IMR-90 (cell line): Measurements from ENCODE around the gene STAC3. TPM values are rescaled to one million over a fixed set of nuclear protein-coding genes. Genes with fewer than 3 reads are reported as not detected.

ENCODE experiments used
- ATAC-seq: fragments of 200-7000 bp; cut with Tn5 transposase; 2 replicates; pipeline ENCODE4 v1.9.1; 2020; ENCODE audit warnings: low read depth, mild to moderate bottlenecking, moderate library complexity
- BruUV-seq: library from RNA; stranded (reverse); fragments of 400-500 nt; replicated peaks from 2 replicates; lab custom pipeline; 2021; lab: Mats Ljungman, UMichigan
- CTCF ChIA-PET: fragments of 300-600 bp; formaldehyde crosslinking; extraction: SDS; loops from one replicate; lab custom pipeline; 2021; ENCODE audit warnings: antibody characterized with exemption; lab: Yijun Ruan, JAX
- POLR2A ChIA-PET: fragments of 300-600 bp; sonication (Branson Sonifier 250); formaldehyde crosslinking; loops from one replicate; lab custom pipeline; 2022; ENCODE audit warnings: antibody characterized with exemption; ENCODE audit not compliant: unreplicated experiment; lab: Charles Lee
- DNase-seq: peaks from one replicate; pipeline ENCODE4 v3.0.0; 2013
- H2AFZ ChIP-seq: replicated peaks from 2 replicates; pipeline ENCODE3; 2013; ENCODE audit warnings: low read length, mild to moderate bottlenecking; ENCODE audit not compliant: poor library complexity
- H2AK5ac ChIP-seq: 2 replicates; pipeline ENCODE4 v1.6.1; 2013; ENCODE audit warnings: low read depth, low read length, inconsistent platforms
- H2AK9ac ChIP-seq: replicated peaks from 2 replicates; pipeline ENCODE3; 2013; ENCODE audit warnings: mild to moderate bottlenecking, low read depth, low read length, moderate library complexity; ENCODE audit not compliant: poor library complexity
- H2BK120ac ChIP-seq: 2 replicates; pipeline ENCODE4 v1.6.1; 2013; ENCODE audit warnings: low read depth, low read length, inconsistent platforms
- H2BK15ac ChIP-seq: 3 replicates; pipeline ENCODE4 v1.6.1; 2013; ENCODE audit warnings: low read depth, low read length, inconsistent platforms
- H2BK20ac ChIP-seq: 2 replicates; pipeline ENCODE4 v1.6.1; 2013; ENCODE audit warnings: low read depth, mild to moderate bottlenecking, inconsistent platforms, low read length, moderate library complexity
- H2BK5ac ChIP-seq: 2 replicates; pipeline ENCODE4 v1.6.1; 2013; ENCODE audit warnings: mild to moderate bottlenecking, low read depth, low read length, inconsistent platforms; ENCODE audit not compliant: poor library complexity, severe bottlenecking
- H3K14ac ChIP-seq: replicated peaks from 2 replicates; pipeline ENCODE4 v1.6.1; 2013; ENCODE audit warnings: low read depth, low read length, inconsistent platforms
- H3K18ac ChIP-seq: 2 replicates; pipeline ENCODE4 v1.6.1; 2013; ENCODE audit warnings: low read depth, low read length, control low read depth
- H3K23ac ChIP-seq: 2 replicates; pipeline ENCODE4 v1.6.1; 2013; ENCODE audit warnings: low read depth, low read length, inconsistent platforms
- H3K27ac ChIP-seq: 2 replicates; pipeline ENCODE4 v1.5.1; 2013; ENCODE audit warnings: mild to moderate bottlenecking, control low read depth, low read length; ENCODE audit not compliant: insufficient read depth
- H3K27me3 ChIP-seq: 2 replicates; pipeline ENCODE4 v1.6.1; 2013; ENCODE audit warnings: low read length; ENCODE audit not compliant: control insufficient read depth, insufficient read depth
- H3K36me3 ChIP-seq: 2 replicates; pipeline ENCODE4 v1.6.1; 2013; ENCODE audit warnings: low read length, mixed read lengths; ENCODE audit not compliant: control insufficient read depth, insufficient read depth
- H3K4ac ChIP-seq: 2 replicates; pipeline ENCODE4 v1.6.1; 2013; ENCODE audit warnings: low read depth, low read length, inconsistent platforms
- H3K4me1 ChIP-seq: 2 replicates; pipeline ENCODE4 v1.6.1; 2013; ENCODE audit warnings: low read length, mixed read lengths; ENCODE audit not compliant: control insufficient read depth, insufficient read depth
- H3K4me2 ChIP-seq: 2 replicates; pipeline ENCODE4 v1.6.1; 2013; ENCODE audit warnings: low read depth, mild to moderate bottlenecking, control low read depth, low read length, moderate library complexity
- H3K4me3 ChIP-seq: 2 replicates; pipeline ENCODE4 v1.5.1; 2013; ENCODE audit warnings: low read depth, mild to moderate bottlenecking, control low read depth, low read length, moderate library complexity; ENCODE audit not compliant: insufficient read depth
- H3K56ac ChIP-seq: 2 replicates; pipeline ENCODE4 v1.6.1; 2013; ENCODE audit warnings: low read length, inconsistent platforms; ENCODE audit not compliant: insufficient read depth; ENCODE audit errors: extremely low read depth
- H3K79me1 ChIP-seq, 2 experiments: 2 replicates each; pipeline ENCODE4 v1.6.1; 2013; ENCODE audit warnings: low read length in 2 of 2, inconsistent platforms in 1 of 2, low read depth in 1 of 2
- H3K9ac ChIP-seq: 2 replicates; pipeline ENCODE4 v1.6.1; 2013; ENCODE audit warnings: low read depth, low read length, control low read depth
- H3K9me1 ChIP-seq: 2 replicates; pipeline ENCODE4 v1.6.1; 2013; ENCODE audit warnings: low read length, inconsistent platforms; ENCODE audit not compliant: insufficient read depth
- H3K9me3 ChIP-seq: 2 replicates; pipeline ENCODE4 v1.6.1; 2013; ENCODE audit warnings: low read length; ENCODE audit not compliant: control insufficient read depth, insufficient read depth
- H4K20me1 ChIP-seq: 2 replicates; pipeline ENCODE4 v1.6.1; 2013; ENCODE audit warnings: low read length, inconsistent platforms; ENCODE audit not compliant: insufficient read depth
- H4K5ac ChIP-seq: 2 replicates; pipeline ENCODE4 v1.6.1; 2013; ENCODE audit warnings: mild to moderate bottlenecking, low read depth, low read length, control low read depth
- H4K8ac ChIP-seq, 2 experiments: 2 replicates each; pipeline ENCODE4 v1.6.1; 2013; ENCODE audit warnings: low read depth in 2 of 2, low read length in 2 of 2, control low read depth in 1 of 2, inconsistent platforms in 1 of 2
- H4K91ac ChIP-seq: 2 replicates; pipeline ENCODE4 v1.6.1; 2013; ENCODE audit warnings: low read depth, low read length, inconsistent platforms; ENCODE audit not compliant: insufficient read depth
- ELK1 ChIP-seq: fragments of 150-350 bp; IDR thresholded peaks from 2 replicates; pipeline ENCODE4 v1.6.1; 2016; ENCODE audit warnings: low read depth, mild to moderate bottlenecking, low read length, moderate library complexity, borderline replicate concordance
- WGBS, 2 experiments: methylation state at CpG; one replicate each; pipeline versions ENCODE4 v1.1.5 to v1.1.7; 2013; ENCODE audit warnings: missing lambda C conversion rate in 2 of 2; ENCODE audit not compliant: insufficient read length in 1 of 2; ENCODE audit errors: extremely low coverage in 2 of 2; 5-methylcytosine and 5-hydroxymethylcytosine counted together
- dilution Hi-C: fragments of 300-500 bp; cut with HindIII; formaldehyde crosslinking; loops from one replicate; pipeline ENCODE4 v1.14.3; 2018; ENCODE audit warnings: low sequenced_read_pairs; ENCODE audit not compliant: unreplicated experiment
- in situ Hi-C: fragments of 300-500 bp; cut with MboI; formaldehyde crosslinking; loops from 3 replicates; pipeline ENCODE4 v1.14.3; 2019; ENCODE audit warnings: low sequenced_read_pairs, inconsistent platforms, mixed read lengths
- intact Hi-C: fragments of 100-400 bp; cut with micrococcal nuclease; formaldehyde crosslinking; loops from 2 replicates; pipeline ENCODE4 v1.10.0; 2022
- polyA plus RNA-seq, 3 experiments: library from polyadenylated mRNA; depleted of rRNA; stranded (reverse); fragments of >200 nt; gene quantifications; 2 replicates each; pipeline ENCODE4 v1.2.3, GENCODE V29; 2012; ENCODE audit warnings: low replicate concordance in 1 of 3
- total RNA-seq: library from RNA; depleted of rRNA; stranded (reverse); fragments of >200 nt; gene quantifications from 2 replicates; pipeline ENCODE4 v1.2.3, GENCODE V29; 2012

The STAC3 gene
- total and polyA plus RNA-seq, 2 of the 4 experiments (the other 2 are of a cell fraction): 0.18 to 0.67 TPM

GRCh38 chr12:57208631-57209282 is 42.2 kb downstream of the STAC3 start:
- in situ Hi-C loops (no loop called here), dilution Hi-C loops (no loop called here), intact Hi-C loops (no loop called here)
- no peak overlapping the region for H3K14ac ChIP-seq
- no TSS peak for BruUV-seq
- no peak overlapping the region for H2AK5ac ChIP-seq
- H3K56ac ChIP-seq: no peak overlapping the region
- ChIA-PET CTCF (no interaction called here), POLR2A (no interaction called here)
- H3K9ac ChIP-seq: no peak overlapping the region
- no peak overlapping the region for H3K4me3 ChIP-seq
- no peak overlapping the region for H3K4me2 ChIP-seq
- H2AK9ac ChIP-seq: no peak overlapping the region
- no peak overlapping the region for H4K91ac ChIP-seq
- no peak overlapping the region for H2BK5ac ChIP-seq
- H2AFZ ChIP-seq: peak overlapping the region; percentile 21
- H2BK120ac ChIP-seq: no peak overlapping the region
- H4K5ac ChIP-seq: no peak overlapping the region
- no peaks in the 10 kb centered on the region for H3K27me3 ChIP-seq
- peaks cover 93% of the 10 kb centered on the region for H3K36me3 ChIP-seq
- H3K4ac ChIP-seq: no peak overlapping the region
- H3K9me3 ChIP-seq: no peaks in the 10 kb centered on the region
- no peak overlapping the region for H3K23ac ChIP-seq
- H3K79me1 ChIP-seq: peaks cover 2 to 11% of the 10 kb centered on the region in 2 experiments; a peak in 2 of 4 replicates
- no peaks in the 10 kb centered on the region for H3K9me1 ChIP-seq
- H4K8ac ChIP-seq: no peak overlapping the region
- H3K18ac ChIP-seq: no peak overlapping the region
- no peak for ATAC-seq
- no peak for TF ChIP-seq ELK1
- WGBS, 2 experiments: 90% methylated on average over 16 of the region's 22 CpGs; no CpG with 5 or more reads in 1 of the 2 experiments
- H3K4me1 ChIP-seq: 0 out of 2 replicates have a peak, but pooled peaks cover 2% of the 10 kb centered on the region
- no peak overlapping the region for H3K27ac ChIP-seq
- peaks cover 35% of the 10 kb centered on the region for H4K20me1 ChIP-seq
- H2BK15ac ChIP-seq: no peak overlapping the region
- no peak overlapping the region for H2BK20ac ChIP-seq
- no peak for DNase-seq
